ENCODE results near the gene DLX2. TPM values are rescaled to one million over a fixed set of nuclear protein-coding genes. Genes with fewer than 3 reads are reported as not detected.

Gene DLX2
- total RNA-seq, 4 donors from 2014 or later: not detected

DNA sequence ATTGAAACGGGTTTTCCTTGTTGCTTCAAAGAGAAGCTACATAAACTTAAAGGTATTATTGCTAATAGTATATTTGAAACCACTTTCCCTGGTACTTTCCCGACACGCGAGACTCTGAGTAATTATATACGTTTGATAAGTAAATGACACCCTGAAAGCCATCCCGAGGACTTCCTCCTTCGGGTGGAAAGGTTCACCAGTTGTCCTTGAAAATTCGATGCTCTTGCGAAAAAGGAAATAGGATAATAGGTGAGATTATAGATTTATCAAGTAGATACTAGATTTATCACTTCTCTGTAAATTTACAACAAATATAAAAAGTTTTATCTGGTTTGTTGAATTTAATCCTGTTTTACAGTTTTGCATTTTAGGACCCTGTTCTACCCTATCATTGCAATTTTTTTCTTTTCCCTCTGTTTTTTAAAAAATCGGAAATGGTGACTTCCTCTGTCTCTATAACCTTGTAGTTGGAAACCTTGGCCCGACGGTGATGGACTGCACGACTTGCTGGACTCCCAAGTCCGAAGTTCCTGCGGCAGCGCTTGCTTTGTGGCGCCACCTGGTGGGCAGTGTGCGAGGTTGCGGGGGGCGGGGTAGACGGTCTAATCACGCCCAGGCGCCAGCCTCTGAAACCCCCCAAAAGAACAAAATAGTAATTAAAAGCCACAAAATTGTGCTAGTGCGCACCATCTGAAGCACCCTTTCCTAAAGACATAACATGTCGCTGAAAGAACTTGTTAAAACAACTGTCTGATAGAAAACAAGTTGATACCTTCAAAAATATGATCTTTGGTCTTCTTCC is 972 bp upstream of the DLX2 start:
- DNase-seq (ENCODE audit: extremely low spot score): no peak
- Histone ChIP-seq H3K27me3 (peaks cover 50 to 100% (median 96%) of the 10 kb centered on the region in 4 donors), H3K27ac (replicated peaks in 1 of 4) (no peak overlapping the region), H3K36me3 (no peaks in the 10 kb centered on the region), H3K4me3 (peak overlapping the region in 3 of 4 donors; percentile 50 to 63 (median 52)), H3K9me3 (no peaks in the 10 kb centered on the region), H3K4me1 (peaks cover 59 to 74% (median 70%) of the 10 kb centered on the region in 4 donors)
- intact Hi-C loops (cut with DNase I): loop anchor here (5.0 to 10.0 kb wide), 3 partner anchors 291 to 509 kb away; no protein-coding TSS in a partner anchor
- 5% methylated on average over 25 of the region's 25 CpGs for WGBS
- TF ChIP-seq POLR2AphosphoS5 (IDR thresholded peaks at IDR 0.05) (no peak), CTCF (IDR thresholded peaks at IDR 0.05) (peak; percentile 66 to 79 (median 67))

GRCh38 chr2:172101821-172102390 is 794 bp downstream of the DLX2 start:
- H3K4me1 ChIP-seq: peaks cover 60 to 74% (median 73%) of the 10 kb centered on the region in 4 donors
- TF ChIP-seq POLR2AphosphoS5 (IDR thresholded peaks at IDR 0.05): no peak
- no peak for TF ChIP-seq CTCF (IDR thresholded peaks at IDR 0.05)
- TF ChIP-seq EP300 (IDR thresholded peaks at IDR 0.05): no peak
- no peak for TF ChIP-seq POLR2A (IDR thresholded peaks at IDR 0.05; ENCODE audit: low read depth)
- peaks cover 58 to 100% (median 99%) of the 10 kb centered on the region in 4 donors for H3K27me3 ChIP-seq
- H3K9me3 ChIP-seq: no peaks in the 10 kb centered on the region
- H3K36me3 ChIP-seq: no peaks in the 10 kb centered on the region
- H3K4me3 ChIP-seq: peak overlapping the region; percentile 50 to 63 (median 54)
- WGBS: 4% methylated on average over 14 of the region's 36 CpGs
- H3K27ac ChIP-seq (replicated peaks in 1 of 4): no peak overlapping the region
- intact Hi-C loops (cut with DNase I): loop anchor here (5.0 to 10.0 kb wide), 3 partner anchors 290 to 507 kb away; no protein-coding TSS in a partner anchor
- peak; percentile 92 for DNase-seq (ENCODE audit: extremely low spot score)

DNA sequence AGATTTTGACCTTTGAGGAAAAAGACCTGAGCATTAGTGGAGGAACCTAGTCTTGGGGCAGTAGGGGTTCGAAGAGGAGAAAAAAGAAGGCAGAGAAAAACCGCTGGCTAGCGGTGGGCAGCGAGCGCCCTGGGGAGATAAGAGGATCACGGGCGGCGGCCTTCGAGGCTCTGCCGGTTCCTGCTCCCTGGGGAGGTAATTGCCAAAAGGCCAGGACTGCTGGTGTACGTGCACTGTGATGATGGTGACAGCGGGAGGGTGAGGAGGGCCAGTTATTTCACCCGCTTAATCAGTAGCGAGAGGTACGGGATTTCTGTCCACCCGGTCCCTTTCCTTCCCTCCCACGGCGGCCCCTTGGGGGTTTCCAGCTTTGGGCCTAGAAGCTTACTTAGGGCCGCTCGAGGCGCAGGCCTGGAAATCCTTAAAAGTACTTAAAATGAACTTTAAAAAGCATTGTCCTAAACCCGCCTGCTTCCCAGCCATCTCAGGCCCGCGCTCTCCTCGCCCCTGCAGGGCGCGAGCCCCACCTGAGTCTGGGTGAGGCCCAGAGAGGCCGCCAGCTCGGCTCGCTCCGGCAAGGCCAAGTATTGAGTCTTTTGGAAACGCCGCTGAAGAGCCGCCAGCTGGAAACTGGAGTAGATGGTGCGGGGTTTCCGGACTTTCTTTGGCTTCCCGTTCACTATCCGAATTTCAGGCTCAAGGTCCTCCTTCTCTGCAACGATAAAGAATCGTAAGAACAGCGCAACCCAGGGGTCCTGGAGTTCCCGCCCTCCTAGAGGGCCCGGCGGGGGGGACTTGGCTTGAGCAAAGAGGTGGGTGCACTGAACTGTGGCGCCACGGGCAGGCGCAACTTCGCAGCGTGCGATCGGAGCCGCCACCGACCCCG is 1.5 kb downstream of the DLX2 start:
- WGBS: 11% methylated on average over 45 of the region's 54 CpGs
- intact Hi-C loops (cut with DNase I): loop anchor here (5.0 to 10.0 kb wide), 3 partner anchors 289 to 506 kb away; no protein-coding TSS in a partner anchor
- Histone ChIP-seq H3K4me1 (peaks cover 64 to 75% (median 73%) of the 10 kb centered on the region in 4 donors), H3K9me3 (no peaks in the 10 kb centered on the region), H3K36me3 (no peaks in the 10 kb centered on the region), H3K27me3 (peaks cover 61 to 100% (median 100%) of the 10 kb centered on the region in 4 donors), H3K4me3 (peak overlapping the region; percentile 50 to 63 (median 54)), H3K27ac (replicated peaks in 1 of 4) (no peak overlapping the region)
- DNase-seq (ENCODE audit: extremely low spot score): peak; percentile 77
- TF ChIP-seq CTCF (IDR thresholded peaks at IDR 0.05) (no peak), EP300 (IDR thresholded peaks at IDR 0.05) (no peak), POLR2A (IDR thresholded peaks at IDR 0.05; ENCODE audit: low read depth) (no peak), POLR2AphosphoS5 (IDR thresholded peaks at IDR 0.05) (no peak)

DNA sequence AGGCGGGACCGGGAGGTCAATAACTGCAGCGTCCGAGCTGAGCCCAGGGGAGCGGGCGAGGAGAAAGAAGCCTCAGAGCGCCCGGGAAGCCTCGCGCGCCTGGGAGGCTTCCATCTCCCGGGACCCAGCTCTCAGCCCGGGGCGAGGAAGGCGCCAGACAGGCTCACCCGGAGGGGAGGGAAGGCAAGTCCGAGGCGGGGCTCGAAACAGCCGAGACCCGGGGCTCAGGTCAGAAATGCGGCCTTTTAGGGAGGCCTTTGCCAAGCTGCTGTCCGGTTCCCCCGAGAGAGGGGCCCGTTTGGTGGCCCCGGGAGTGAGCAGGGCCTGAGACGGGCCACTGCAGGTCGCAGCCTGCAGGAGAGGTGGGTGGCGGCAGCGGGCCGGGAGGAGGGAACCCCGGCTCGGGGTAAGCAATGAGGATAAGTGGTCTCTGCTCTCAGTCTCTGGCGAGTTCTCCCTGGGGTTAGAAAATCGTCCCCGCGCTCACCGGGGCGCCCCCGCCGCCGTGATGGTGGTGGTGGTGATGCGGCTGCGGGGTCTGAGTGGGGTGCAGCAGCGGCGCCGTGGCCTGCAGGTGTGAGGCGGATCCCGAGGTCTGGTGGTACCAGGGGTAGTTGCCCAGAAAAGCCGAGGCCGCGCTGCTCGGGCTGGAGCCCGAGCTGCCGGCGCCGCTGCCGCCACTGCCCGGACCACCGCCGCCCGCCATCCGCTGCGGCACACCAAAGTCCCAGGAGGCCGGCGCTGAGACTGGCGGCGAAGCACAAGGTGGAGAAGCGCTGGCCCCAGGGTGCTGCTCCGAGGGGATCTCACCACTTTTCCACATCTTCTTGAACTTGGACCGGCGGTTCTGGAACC is 2.4 kb downstream of the DLX2 start:
- H3K4me1 ChIP-seq: peaks cover 71 to 77% (median 76%) of the 10 kb centered on the region in 4 donors
- WGBS: 8% methylated on average over 21 of the region's 72 CpGs
- TF ChIP-seq POLR2A (IDR thresholded peaks at IDR 0.05; ENCODE audit: low read depth) (no peak), POLR2AphosphoS5 (IDR thresholded peaks at IDR 0.05) (no peak), CTCF (IDR thresholded peaks at IDR 0.05) (no peak), EP300 (IDR thresholded peaks at IDR 0.05) (no peak)
- peaks cover 56 to 100% (median 100%) of the 10 kb centered on the region in 4 donors for H3K27me3 ChIP-seq
- H3K36me3 ChIP-seq: no peaks in the 10 kb centered on the region
- intact Hi-C loops (cut with DNase I): loop anchor here (5.0 to 10.0 kb wide), 3 partner anchors 288 to 506 kb away; no protein-coding TSS in a partner anchor
- peak; percentile 79 for DNase-seq (ENCODE audit: extremely low spot score)
- no peak overlapping the region for H3K27ac ChIP-seq (replicated peaks in 1 of 4)
- peak overlapping the region in 3 of 4 donors; percentile 7 to 10 (median 8) for H3K4me3 ChIP-seq
- no peaks in the 10 kb centered on the region for H3K9me3 ChIP-seq
